GM19438 (cell line): Measurements from ENCODE around the gene JPH4.

Experiments used
- ATAC-seq: cut with Tn5 transposase; IDR thresholded peaks from one replicate; pipeline ENCODE4 v1.9.1; 2021; ENCODE audit warnings: low read depth; ENCODE audit not compliant: unreplicated experiment

JPH4 gene

GRCh38 chr14:23578560-23579310, at the start of gene JPH4:
TSS of gene JPH4 (minus strand) at chr14:23578790. CDS start at chr14:23577453, 1,337 bp downstream.
- no peak for ATAC-seq

- no peak for ATAC-seq
Observed at GRCh38 chr14:23627961-23628360, 49.4 kb upstream of the JPH4 start.

DNA sequence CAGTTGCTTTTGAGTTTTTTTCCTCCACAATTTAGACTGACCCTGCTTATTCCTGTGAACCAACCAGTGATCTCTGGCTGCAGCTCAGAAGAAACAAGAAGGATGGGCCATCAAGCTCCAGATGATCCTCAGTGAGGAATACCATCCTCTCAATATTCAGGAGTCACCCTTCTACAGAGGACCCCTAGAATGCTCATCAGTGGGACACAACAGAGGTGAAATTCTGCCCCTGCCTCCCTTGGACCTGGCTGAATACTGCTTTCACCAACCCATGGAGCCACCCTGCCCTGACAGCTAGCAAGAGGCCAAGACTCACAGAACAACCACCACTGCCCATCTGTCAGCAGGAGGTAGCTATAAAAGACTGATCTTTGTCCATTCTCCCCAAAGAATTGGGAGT, 48.4 kb upstream of the JPH4 start:
- ATAC-seq: no peak

GRCh38 chr14:23624830-23625404, 46.3 kb upstream of the JPH4 start:
- ATAC-seq: no peak

DNA sequence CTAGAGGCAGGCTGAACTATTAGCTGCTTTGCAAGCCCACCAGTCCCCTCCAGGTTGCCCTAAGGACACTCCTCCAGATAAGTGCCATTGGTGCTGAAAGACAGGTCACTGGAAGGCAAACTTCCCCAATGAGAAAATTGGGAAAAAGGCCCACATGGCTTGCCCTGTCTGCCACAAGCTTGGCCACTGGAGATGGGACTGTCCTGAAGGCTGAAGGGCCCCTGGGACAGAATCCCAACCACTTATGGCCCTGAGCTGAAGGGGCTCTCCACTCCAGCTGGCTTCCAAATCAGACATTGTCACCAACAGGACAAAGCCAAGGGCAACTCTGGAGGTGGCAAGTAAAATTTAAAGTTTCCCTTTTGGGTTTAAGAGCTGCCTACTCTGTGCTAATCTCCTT, 45.4 kb upstream of the JPH4 start:
- no peak for ATAC-seq

- ATAC-seq: no peak
Observed at GRCh38 chr14:23622990-23623389, 44.4 kb upstream of the JPH4 start.

GRCh38 chr14:23621932-23622730, 43.5 kb upstream of the JPH4 start:
- ATAC-seq: no peak

- no peak for ATAC-seq
Observed at GRCh38 chr14:23621204-23621931, 42.8 kb upstream of the JPH4 start.

DNA sequence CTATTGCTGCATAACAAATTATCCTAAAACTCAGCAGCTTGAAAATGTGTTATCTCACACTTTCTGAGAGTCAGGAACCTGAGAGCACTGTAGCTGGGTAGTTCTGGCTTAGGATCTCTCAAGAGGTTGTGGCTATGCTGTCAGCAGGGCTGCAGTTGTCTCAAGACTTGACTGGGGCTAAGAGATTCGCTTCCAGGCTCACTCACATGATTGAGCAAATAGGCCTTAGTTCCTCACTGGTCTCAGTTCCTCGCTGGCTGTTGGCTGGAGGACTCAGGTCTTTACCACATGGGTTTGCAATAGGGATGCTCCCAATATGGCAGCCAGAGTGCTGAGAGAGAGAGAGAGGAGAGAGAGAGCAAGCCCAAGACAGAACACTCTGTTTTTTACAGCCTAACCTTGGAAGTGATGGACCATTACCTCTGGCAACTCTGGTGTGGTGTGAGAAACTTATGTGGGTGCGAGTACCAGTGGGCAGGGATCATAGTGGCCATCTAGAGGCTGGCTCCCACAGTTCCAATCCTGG, 41.6 kb upstream of the JPH4 start:
- ATAC-seq: no peak

GRCh38 chr14:23618415-23618988, 39.9 kb upstream of the JPH4 start:
- ATAC-seq: no peak

DNA sequence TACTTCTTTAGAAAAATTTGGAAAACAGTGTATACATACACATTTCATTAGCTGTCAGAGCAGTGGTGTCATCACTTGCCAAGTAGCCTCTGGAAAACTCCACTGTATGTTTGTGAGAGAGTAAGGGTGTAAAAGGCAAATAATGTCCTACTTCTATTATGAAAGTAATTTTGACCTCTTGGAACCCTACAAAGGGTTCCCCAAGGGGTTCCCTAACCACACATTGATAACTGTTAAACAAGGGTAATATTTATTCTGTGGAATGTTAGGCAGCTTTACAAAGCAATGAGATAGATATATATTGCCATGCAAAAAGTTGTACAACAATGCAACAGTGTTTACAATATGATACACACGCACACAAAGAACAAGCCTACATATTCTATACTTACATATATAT, 38.9 kb upstream of the JPH4 start:
- ATAC-seq: no peak

GRCh38 chr14:23615856-23616255, 37.3 kb upstream of the JPH4 start:
- no peak for ATAC-seq

DNA sequence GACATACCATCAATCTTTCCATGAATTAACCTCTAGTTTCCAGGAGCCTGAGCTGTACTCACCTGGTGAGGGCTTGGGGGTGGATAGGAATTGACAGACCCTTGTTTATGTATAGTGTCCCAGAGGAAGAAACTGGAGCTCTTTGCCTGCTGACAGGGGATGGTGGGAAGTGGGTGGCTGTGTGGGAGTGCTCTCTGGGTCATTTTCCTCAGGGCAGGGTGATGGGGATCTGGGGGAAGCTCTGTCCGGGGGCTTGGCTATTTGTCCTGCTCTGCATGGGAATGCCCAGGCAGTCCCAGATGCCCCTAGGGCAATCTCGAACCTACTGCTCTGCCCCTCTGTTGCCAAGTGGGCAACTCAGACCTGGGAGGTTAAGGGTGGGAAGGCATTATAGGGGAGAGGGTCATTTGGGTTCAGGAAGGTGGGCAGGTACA, 35.8 kb upstream of the JPH4 start:
- no peak for ATAC-seq

DNA sequence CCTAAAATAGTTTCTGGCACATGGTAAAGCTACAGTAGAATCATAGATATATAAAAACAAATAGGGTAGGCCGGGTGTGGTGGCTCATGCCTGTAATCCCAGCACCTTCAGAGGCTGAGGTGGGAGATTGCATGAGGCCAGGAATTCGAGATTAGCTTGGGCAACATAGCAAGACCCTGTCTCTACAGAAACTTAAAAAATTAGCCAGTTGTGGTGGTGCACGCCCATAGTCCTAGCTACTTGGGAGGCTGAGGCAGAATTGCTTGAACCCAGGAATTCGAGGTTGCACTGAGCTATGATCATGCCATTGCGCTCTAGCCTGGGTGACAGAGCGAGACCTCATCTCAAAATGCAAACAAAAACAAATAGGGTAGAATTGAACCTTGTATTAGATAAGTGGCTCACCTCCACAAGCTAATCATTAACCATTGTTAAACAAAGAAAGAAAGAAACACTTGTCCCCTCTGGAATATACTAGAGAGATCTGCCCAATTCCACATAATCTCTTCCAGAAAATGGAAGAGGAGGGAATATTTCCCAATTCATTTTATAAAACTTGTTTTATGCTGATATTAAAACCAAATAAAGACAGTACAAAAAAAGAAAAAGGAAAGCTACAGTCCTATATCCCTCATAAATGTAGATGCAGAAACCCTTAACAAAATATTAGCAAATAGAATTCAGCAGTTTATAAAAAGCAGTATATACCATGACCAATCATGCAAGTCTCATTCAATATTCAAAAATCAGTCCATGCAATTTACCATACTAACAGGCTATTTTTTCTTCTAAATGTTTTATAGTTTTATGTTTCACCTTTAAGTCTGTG, 34.9 kb upstream of the JPH4 start:
- ATAC-seq: no peak

GRCh38 chr14:23612802-23613201, 34.2 kb upstream of the JPH4 start:
- no peak for ATAC-seq

- ATAC-seq: no peak
Observed at GRCh38 chr14:23612354-23612732, 33.8 kb upstream of the JPH4 start.

GRCh38 chr14:23610815-23611289, 32.3 kb upstream of the JPH4 start:
- no peak for ATAC-seq

GRCh38 chr14:23610090-23610814, 31.7 kb upstream of the JPH4 start:
- ATAC-seq: no peak
